Measurements from ENCODE around the gene IPPK. TPM values are rescaled to one million over a fixed set of nuclear protein-coding genes. Genes with fewer than 3 reads are reported as not detected.

Gene IPPK
- total RNA-seq, 4 donors from 2014 or later: 6.3 to 15.7 (median 10.1) TPM

DNA sequence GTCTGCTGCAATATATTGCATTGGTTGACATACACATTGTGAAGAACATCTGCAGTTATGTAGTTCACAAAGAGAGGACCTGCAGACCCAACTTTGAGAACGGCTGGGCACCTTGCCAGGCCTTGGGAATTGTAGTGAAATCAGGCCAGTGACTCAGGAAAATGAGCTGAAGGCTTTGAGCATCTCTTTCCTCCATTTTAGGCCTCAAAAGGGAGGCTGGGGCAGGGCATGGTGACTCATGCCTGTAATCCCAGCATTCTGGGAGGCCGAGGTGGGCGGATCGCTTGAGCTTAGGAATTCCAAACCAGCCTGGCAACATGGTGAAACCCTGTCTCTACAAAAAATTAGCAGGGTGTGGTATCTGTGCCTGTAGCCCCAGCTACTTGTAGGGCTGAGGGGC, 1.4 kb upstream of the IPPK start:
- no peaks in the 10 kb centered on the region for H3K27me3 ChIP-seq
- no peak overlapping the region for H3K27ac ChIP-seq
- DNase-seq: peak in 2 of 3 donors; percentile 39 to 47
- H3K4me3 ChIP-seq: peak overlapping the region in 1 of 4 donors; percentile 97
- H3K4me1 ChIP-seq: peaks cover 0 to 25% (median 3%) of the 10 kb centered on the region in 4 donors
- TF ChIP-seq CTCF (IDR thresholded peaks at IDR 0.05) (no peak), POLR2A (IDR thresholded peaks at IDR 0.05) (no peak)
- H3K36me3 ChIP-seq: peaks cover 0 to 4% (median 0%) of the 10 kb centered on the region in 3 donors
- H3K9me3 ChIP-seq: no peaks in the 10 kb centered on the region

- Histone ChIP-seq H3K27me3 (no peaks in the 10 kb centered on the region), H3K4me3 (peak overlapping the region; percentile 61 to 97 (median 92)), H3K4me1 (peaks cover 0 to 25% (median 3%) of the 10 kb centered on the region in 4 donors), H3K27ac (peak overlapping the region; percentile 53 to 87 (median 78)), H3K9me3 (no peaks in the 10 kb centered on the region), H3K36me3 (peaks cover 0 to 4% (median 0%) of the 10 kb centered on the region in 3 donors)
- TF ChIP-seq CTCF (IDR thresholded peaks at IDR 0.05) (no peak), POLR2A (IDR thresholded peaks at IDR 0.05) (no peak)
- peak in 1 of 3 donors; percentile 62 for DNase-seq
These were observed 423 bp downstream of the IPPK start for GRCh38 chr9:92669527-92669889.

- Histone ChIP-seq H3K27ac (peak overlapping the region; percentile 53 to 87 (median 78)), H3K27me3 (no peaks in the 10 kb centered on the region), H3K36me3 (peaks cover 0 to 4% (median 0%) of the 10 kb centered on the region in 3 donors), H3K9me3 (no peaks in the 10 kb centered on the region), H3K4me1 (peaks cover 0 to 25% (median 3%) of the 10 kb centered on the region in 4 donors), H3K4me3 (peak overlapping the region; percentile 61 to 97 (median 92))
- peak in 2 of 3 donors; percentile 65 to 73 for DNase-seq
- no peak for TF ChIP-seq POLR2A (IDR thresholded peaks at IDR 0.05)
- TF ChIP-seq CTCF (IDR thresholded peaks at IDR 0.05): no peak
These were observed 995 bp downstream of the IPPK start for GRCh38 chr9:92668746-92669526.

DNA sequence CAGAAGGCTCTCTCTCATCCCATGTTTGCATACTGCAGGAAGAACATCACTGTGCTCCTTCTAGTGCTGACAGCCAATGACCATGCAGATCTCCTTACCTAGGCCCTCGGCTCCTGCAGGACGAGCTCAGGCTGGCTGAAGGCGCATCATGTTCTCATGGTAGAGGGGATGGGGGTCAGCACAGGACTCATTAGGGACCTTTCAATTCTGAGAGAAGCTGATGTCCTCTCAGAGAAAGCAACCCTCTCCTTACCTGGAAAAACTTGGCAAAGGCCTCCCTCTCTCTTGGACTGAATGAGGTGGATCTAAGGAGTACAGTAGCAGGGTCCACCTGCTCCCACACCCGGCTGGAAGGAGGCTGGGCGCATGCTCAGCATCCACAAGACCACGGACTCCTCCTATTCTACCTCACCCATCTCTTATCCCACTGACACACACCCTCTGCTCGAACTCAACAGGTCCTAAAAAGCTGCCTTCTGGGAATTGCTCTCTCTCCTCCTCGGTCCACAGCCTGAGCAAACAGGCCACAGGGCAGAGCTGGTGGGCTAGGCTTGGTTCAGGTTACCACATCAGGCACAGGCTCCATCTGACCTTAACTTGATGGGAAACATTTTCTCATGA, 2.9 kb downstream of the IPPK start:
- Histone ChIP-seq H3K36me3 (peaks cover 0 to 4% (median 0%) of the 10 kb centered on the region in 3 donors), H3K4me1 (peaks cover 0 to 25% (median 3%) of the 10 kb centered on the region in 4 donors)
- TF ChIP-seq CTCF (IDR thresholded peaks at IDR 0.05) (no peak), POLR2A (IDR thresholded peaks at IDR 0.05) (no peak)

DNA sequence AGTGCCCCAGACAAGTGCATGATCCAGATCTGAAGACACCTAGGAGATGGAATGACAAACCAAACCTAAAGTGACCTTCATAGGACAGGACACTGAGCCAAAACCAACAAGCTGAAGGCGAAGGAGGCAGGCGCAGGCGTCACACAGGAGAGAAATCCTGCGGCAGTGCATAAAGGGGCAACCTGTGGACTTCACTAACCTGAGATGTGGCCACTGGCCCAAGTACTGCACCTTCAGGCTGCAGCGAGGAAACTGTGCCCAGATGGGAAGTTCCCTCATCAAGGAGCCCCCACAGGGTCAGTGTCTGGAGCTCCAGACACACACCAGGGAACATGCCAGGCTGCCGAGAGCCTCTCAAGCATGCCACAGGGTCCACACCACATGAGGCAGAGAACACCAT, 3.7 kb downstream of the IPPK start:
- peaks cover 0 to 4% (median 0%) of the 10 kb centered on the region in 3 donors for H3K36me3 ChIP-seq
- H3K27ac ChIP-seq: no peak overlapping the region
- no peaks in the 10 kb centered on the region for H3K27me3 ChIP-seq
- no peaks in the 10 kb centered on the region for H3K9me3 ChIP-seq
- no peak overlapping the region for H3K4me3 ChIP-seq
- TF ChIP-seq POLR2A (IDR thresholded peaks at IDR 0.05) (no peak), CTCF (IDR thresholded peaks at IDR 0.05) (no peak)
- DNase-seq: peak in 1 of 3 donors; percentile 40
- peaks cover 0 to 19% (median 3%) of the 10 kb centered on the region in 4 donors for H3K4me1 ChIP-seq

More for the DNA sequence above, 2.9 kb downstream of the IPPK start:
- no peak overlapping the region for H3K27ac ChIP-seq
- H3K9me3 ChIP-seq: no peaks in the 10 kb centered on the region
- H3K27me3 ChIP-seq: no peaks in the 10 kb centered on the region
- no peak overlapping the region for H3K4me3 ChIP-seq
- DNase-seq: peak in 1 of 3 donors; percentile 17

All from Peyer's patch (tissue), 4 donors.